B cell (primary cell): ENCODE data around the gene MYMK.

Experiments used
- CTCF ChIP-seq: fragments of 200-600 bp; IDR thresholded peaks from one replicate; pipeline ENCODE4 v1.8.0; 2022; ENCODE audit warnings: antibody characterized with exemption, mild to moderate bottlenecking
- EZH2 ChIP-seq: IDR thresholded peaks from 2 replicates; pipeline ENCODE4 v1.6.1; 2012; ENCODE audit warnings: borderline replicate concordance, low read depth, mild to moderate bottlenecking, moderate library complexity, low read length; ENCODE audit not compliant: insufficient read depth, poor library complexity, severe bottlenecking

GRCh38 chr9:133470988-133471387 lies 53.8 kb downstream of the MYMK start:
- TF ChIP-seq CTCF (no peak), EZH2 (no peak)
